Prostate gland (tissue), 2 donors: ENCODE results near the gene KIAA0232.

Experiments used
- POLR2A ChIP-seq: fragments of 450-650 bp; IDR thresholded peaks from one replicate; pipeline ENCODE4 v1.6.1; 2016; ENCODE audit warnings: antibody characterized with exemption, mild to moderate bottlenecking
- POLR2AphosphoS5 ChIP-seq: sonication (generic); formaldehyde crosslinking; IDR thresholded peaks from one replicate; pipeline ENCODE4 v1.6.1; 2017; ENCODE audit warnings: antibody characterized with exemption
- TF ChIP-seq, protein P1 (sequence below), 4 experiments: fragments of 200-600 bp in 2 of 4; fragments of 450-650 bp in 2 of 4; sonication (generic) in 2 of 4; IDR thresholded peaks; 1 replicate in 3 of 4; 2 replicates in 1 of 4; pipeline ENCODE4 v1.5.1; 2016 to 2019; ENCODE audit warnings: antibody characterized with exemption in 4 of 4, mild to moderate bottlenecking in 2 of 4, moderate library complexity in 2 of 4

DNA sequence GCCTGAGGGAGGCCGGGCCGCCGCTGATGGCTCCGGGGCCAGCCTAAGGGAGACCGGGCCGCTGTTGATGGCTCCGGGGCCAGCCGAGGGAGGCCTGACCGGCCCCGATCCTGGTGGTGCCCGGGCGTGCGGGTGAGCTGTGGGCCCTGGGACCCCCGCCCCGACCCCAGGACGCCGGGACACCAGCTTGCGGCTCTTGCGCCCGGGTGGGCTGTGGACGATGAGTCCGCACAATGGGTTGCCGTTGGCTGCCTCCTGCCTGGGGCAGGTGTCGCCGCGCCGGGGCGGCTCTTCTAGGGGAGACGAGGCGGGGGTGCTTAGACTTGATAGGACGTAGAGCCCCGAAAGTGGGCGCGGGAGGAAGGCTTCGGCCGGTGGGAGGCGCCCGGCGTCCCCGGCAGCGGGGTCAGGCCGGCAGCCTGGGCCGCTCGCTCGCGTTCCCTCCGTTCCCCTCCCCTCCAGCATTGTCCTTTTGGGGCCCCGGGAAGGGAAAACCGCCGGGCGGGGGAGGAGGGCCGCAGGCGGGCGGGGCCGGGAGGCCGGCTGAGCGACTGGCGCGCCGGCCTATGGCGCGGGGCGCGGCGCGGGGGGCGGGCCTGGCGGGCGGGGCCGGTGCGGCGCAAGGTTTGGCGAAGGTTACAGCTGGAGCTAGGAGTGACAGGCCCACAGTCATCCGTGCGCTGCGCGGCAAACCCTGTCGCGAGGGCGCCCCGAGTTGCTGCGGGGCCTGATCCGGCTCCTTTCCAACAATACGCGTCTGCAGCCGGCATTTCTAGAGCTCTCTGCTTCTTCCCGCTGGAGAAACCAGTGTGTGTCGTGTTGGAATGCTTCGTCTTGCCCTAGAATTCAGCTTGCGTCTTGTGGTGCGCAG, 819 bp downstream of the KIAA0232 start:
- TF ChIP-seq POLR2AphosphoS5, result peak; percentile 79
- TF ChIP-seq, protein P1, sequence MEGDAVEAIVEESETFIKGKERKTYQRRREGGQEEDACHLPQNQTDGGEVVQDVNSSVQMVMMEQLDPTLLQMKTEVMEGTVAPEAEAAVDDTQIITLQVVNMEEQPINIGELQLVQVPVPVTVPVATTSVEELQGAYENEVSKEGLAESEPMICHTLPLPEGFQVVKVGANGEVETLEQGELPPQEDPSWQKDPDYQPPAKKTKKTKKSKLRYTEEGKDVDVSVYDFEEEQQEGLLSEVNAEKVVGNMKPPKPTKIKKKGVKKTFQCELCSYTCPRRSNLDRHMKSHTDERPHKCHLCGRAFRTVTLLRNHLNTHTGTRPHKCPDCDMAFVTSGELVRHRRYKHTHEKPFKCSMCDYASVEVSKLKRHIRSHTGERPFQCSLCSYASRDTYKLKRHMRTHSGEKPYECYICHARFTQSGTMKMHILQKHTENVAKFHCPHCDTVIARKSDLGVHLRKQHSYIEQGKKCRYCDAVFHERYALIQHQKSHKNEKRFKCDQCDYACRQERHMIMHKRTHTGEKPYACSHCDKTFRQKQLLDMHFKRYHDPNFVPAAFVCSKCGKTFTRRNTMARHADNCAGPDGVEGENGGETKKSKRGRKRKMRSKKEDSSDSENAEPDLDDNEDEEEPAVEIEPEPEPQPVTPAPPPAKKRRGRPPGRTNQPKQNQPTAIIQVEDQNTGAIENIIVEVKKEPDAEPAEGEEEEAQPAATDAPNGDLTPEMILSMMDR (IDR thresholded peaks at IDR 0.05), result no peak
- peak; percentile 87 for TF ChIP-seq POLR2A
